Activated CD8-positive, alpha-beta memory T cell treated with anti-CD3 and anti-CD28 coated beads for 1 hour (primary cell): ENCODE results near the gene TCF25.
"Not testable (repeated sequence)": the region's sequence is repeated elsewhere in the genome, so short reads cannot be mapped to it uniquely, and the experiment has no call there.

Experiments
- DNase-seq, 2 donors: peaks; one replicate each; pipeline ENCODE4 v3.0.0-alpha.2; 2020; ENCODE audit warnings: low read depth in 1 of 2; ENCODE audit errors: extremely low read depth in 1 of 2

Gene TCF25

DNA sequence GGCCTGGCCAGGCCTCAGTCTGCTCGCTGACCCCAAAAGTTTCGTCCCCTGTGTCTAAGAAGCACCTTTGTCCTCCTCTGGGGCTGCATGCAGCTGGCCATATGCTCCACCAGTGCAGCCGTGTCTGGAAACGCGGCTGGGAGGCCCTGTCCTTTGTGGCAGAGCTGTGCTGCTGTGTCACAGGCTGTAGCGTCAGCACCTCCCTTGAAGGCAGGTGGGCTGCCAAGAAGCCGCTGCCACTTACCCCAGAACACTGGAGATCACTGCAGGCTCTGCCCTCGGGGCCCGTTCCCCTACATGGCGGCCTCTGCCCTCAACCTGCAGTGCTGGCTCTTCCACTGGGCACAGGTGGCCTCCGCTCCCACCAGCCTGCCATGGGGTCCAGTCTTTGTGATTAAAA lies 29.6 kb downstream of the TCF25 start:
- no peak for DNase-seq

DNA sequence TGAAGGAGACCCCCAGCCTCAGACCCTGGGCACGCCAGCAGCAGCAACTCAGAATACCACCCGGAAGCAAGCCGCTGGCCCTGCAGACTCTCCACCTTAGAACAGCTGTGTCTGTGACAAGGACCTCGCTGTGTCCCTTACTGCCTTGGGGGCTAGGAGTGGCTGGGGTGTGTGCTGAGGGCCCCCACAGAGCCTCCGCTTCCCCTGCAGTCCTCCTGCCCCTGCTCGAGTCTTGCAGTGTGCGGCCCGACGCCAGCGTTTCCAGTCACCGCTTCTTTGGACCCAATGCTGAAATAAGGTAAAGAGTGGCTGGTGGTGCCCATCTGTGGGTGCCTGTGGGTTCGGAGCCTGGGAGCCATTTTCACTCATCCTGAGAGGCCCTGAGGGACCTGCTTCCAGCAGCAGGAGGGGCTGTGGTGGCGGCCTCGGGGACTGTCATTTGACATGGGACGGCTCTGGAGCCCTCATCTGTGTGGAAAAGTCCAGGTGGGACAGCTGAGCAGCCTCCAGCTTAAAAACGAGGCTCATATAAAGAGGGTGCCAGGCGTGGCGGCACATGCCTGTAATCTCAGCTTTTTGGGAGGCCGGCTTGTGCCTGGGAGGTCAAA lies 30.6 kb downstream of the TCF25 start:
- no peak for DNase-seq

DNA sequence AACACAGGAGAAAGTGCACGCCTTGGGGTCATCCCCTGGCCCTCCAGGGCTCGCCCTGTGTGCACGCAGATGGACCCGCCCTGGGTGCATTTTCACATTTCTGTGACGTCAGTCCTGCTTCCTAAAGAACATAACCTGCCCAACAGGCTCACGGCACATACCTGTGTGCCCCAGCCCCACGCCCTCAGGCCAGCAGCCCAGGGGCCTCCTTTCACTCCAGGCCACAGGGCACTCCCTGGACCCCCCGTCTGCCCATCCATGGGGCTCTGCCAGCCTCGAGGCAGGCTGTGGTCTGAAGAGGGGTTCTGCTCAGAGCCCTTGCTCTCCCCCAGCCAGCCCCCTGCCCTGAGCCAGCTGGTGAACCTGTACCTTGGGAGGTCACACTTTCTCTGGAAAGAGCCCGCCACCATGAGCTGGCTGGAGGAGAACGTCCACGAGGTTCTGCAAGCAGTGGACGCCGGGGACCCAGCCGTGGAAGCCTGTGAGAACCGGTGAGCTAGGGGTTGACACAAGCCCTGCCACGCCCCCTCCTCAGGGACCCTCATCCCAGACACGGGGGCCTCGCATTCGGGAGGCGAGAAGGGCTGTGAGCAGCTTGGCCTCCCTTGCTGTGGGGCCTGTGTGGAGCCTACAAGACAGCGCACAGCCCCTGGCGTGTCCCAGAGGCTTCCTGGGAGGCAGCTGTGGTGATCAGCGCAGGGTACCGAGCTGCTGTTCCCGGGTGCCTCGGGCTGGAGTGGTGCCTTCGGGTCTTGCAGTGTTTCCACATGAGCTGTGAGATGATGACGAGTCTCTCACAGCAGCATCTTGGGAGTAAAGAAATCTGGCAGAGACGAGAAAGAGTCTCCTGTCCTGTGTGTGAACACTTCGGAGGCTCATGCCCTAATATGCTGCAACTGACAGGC lies 31.5 kb downstream of the TCF25 start:
- DNase-seq: no peak

DNA sequence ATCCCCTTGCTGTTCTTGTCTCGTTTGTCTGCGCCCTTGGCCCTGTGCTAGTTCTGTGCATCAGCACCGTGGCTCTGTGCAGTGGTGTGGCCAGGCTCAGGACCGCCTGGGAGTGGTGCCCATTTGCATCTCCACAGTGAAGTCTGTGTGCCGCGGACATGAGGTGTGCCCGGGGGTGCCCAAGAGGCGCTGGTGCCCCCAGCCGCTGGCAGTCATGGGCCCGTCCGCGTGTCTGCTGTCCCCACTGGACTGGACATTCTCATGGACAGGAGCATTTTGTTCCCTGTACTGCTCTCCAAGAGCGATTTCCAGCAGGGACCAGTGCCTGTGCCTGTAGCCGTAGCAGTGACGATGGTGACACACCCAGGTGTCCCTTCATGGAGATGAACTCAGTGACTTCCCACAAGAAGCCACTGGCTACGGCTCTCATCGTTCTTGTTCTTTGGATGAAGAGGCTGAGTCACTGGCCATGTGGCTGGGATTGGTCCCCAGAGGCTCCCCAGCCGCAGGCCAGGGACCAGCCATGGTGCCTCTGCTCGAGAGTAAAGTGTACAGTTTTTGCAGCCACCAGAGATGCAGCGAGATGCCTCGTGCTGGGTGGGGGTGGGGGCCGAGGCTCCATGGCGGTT lies 32.2 kb downstream of the TCF25 start:
- DNase-seq: no peak

DNA sequence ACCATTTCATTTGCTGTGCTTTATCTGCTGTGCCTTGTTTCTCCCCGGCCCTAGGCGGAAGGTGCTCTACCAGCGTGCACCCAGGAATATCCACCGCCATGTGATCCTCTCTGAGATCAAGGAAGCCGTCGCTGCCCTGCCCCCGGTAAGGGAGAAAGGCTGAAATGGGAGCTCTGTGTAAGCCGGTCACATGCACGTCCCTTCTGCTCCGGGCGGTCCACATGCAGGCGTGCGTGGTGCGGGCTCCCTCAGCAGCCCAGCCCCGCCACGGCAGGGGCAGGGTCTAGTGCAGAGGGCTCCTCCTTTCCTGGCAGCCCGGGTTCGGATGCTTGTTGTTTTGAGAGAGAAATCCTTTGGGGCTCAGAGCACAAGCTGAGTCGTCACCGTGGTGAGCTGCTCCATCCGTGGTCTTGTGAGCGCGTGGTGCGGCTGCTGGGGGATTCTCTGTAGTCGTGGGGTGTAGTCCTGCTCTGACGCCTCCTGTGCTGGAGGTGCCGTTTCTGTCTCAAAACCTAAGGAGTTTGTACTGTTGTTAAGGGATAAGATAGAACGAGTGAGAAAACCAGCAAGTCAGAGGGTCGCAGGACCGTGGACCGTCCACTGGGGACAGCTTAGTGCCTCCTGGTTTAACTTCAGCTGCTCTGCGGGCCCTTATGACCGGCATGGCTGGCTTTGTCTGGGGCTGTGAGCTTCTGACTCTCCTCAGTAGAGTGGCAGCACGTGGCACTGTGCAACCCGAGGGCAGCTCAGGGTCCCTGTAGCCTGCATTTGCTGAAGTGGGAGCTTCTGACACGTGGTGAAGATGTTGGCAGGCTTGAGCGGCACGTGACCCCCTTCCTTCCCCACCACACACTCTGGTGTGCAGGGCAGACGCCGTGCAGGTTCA lies 33.0 kb downstream of the TCF25 start:
- no peak for DNase-seq

DNA sequence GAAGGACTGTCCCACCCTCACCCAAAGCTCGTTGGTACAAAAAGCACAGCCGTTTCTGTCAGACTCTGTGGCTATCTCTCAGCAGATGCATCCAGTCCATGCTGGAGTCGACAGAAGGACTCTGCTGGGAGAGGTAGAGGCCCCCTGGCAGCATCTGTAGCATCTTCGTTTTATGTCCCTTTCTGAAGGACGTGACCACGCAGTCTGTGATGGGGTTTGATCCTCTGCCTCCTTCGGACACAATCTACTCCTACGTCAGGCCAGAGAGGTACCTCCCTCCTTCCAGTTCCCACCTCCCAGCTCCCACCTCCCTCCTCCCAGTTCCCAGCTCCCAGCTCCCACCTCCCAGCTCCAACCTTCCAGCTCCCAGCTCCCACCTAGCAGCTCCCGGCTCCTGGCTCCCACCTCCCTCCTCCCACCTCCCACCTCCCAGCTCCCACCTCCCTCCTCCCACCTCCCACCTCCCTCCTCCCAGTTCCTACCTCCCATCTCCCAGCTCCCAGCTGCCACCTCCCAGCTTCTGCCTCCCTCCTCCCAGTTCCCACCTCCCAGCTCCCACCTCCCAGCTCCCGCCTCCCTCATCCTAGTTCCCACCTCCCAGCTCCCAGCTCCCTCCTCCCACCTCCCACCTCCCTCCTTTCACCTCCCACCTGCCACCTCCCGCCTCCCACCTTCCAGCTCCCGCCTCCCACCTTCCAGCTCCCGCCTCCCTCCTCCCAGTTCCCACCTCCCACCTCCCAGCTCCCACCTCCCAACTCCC lies 33.8 kb downstream of the TCF25 start:
- no peak for DNase-seq

- no peak for DNase-seq
Measured at GRCh38 chr16:89908236-89908635, 34.8 kb downstream of the TCF25 start.

DNA sequence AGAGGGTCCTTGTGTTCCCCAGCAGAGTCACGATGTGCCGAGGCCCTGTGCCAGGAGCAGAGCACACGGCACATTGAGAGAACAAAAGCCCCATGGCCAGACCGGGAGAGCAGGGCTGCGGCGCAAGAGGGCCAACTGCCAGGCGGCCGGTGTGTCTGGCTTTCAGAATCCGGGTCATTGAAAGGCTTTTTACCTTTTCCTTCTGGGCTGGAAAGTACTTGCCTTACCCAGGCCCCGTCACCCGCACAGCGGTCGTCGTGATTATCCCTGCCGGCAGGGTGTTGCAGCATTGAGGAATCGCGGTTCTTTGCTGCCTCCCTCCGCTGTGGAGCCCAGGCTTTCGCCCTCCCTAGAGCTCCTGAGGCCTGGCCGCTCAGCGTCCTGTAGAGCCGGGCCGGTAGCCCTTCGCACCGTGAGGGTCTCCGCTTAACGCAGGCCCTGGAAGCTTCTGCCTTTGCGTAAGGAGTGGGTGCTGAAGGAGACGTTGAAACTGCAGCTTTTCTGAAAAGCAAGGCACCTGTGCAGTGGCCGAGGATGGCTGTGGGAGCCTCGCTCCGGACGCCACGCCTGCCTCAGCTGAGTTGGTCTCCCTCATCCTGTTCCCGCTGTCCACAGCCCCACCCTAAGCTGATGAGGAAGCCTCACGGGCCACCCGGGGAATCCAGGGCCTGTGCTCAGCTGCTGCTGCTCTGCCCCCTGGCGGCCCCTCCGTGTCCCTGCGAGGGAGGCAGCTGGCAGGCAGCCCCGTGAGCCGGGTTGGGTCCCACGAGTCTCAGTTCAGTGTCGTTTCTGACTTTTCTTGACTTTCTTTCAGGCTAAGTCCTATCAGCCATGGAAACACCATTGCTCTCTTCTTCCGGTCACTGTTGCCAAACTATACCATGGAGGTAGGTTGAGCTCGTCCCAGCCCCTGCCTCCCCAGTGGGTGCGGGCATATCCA lies 36.7 kb downstream of the TCF25 start:
- DNase-seq: peak in 1 of 2 donors; percentile 60

DNA sequence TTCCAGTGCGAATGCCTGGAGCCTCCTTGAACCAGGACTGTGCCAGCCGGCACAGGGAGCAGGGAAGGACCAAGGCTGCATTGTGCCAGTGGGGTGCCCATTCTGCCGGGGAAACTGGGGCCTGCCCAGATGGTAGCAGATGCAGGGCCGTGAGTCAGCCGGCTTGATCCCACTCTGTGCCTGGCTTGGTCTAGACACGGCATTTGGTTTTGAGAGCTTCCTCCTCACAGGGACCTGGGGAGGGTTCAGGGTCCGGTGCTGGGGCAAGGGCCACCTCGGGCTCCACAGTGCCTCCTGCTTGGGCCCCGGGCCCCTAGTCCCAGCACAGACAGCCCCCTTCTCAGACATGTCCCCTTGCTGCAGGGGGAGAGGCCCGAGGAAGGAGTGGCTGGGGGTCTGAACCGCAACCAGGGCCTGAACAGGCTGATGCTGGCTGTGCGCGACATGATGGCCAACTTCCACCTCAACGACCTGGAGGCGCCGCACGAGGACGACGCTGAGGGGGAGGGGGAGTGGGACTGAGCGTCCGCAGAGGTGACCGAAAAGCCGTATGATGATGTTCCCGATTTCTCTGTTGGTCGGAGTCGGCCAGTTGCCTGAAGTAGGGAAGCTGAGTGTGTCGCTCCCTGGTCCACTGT lies 37.4 kb downstream of the TCF25 start:
- DNase-seq: no peak

DNA sequence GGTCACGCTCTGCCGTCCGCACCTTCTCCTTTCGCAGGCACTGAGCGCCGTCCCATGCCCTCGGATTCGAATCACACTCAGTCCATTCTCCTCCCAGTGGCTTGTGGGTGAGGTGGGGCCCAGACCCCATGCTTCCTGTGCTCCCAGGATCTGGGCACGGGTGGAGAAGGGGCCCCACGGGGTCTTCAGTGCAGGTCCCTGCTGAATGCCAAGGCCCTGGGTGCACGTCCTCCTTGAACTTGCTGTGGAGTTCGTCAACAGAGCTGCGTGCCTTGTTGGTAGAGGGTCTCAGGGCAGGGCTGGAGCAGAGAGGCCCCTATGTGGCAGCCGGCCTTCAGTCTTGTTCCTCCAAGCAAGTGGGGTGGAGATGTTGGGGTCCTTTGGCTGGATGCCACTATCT lies 38.0 kb downstream of the TCF25 start:
- DNase-seq: no peak

- DNase-seq: no peak
Measured at GRCh38 chr16:89912143-89912542, 38.8 kb downstream of the TCF25 start.

DNA sequence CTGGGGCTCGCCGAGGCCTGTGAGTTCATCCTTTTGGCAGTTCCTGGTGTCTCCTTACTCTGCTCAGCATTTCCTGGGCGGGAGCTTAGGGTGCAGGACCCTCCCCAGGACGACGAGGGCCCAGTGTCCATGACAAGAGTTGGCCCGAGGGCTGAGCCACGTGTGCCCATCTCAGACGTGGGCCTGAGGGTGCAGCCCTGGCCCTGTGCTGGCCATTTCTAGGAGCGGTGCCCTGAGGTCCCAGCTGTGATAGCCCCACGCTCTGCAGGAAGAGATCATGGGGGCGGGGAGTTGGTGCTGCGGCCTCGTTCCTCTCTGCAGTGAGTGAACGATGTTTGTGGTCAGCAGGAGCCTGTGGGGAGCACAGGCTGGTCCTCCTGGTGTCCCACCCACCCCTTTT lies 39.2 kb downstream of the TCF25 start:
- DNase-seq: no peak

DNA sequence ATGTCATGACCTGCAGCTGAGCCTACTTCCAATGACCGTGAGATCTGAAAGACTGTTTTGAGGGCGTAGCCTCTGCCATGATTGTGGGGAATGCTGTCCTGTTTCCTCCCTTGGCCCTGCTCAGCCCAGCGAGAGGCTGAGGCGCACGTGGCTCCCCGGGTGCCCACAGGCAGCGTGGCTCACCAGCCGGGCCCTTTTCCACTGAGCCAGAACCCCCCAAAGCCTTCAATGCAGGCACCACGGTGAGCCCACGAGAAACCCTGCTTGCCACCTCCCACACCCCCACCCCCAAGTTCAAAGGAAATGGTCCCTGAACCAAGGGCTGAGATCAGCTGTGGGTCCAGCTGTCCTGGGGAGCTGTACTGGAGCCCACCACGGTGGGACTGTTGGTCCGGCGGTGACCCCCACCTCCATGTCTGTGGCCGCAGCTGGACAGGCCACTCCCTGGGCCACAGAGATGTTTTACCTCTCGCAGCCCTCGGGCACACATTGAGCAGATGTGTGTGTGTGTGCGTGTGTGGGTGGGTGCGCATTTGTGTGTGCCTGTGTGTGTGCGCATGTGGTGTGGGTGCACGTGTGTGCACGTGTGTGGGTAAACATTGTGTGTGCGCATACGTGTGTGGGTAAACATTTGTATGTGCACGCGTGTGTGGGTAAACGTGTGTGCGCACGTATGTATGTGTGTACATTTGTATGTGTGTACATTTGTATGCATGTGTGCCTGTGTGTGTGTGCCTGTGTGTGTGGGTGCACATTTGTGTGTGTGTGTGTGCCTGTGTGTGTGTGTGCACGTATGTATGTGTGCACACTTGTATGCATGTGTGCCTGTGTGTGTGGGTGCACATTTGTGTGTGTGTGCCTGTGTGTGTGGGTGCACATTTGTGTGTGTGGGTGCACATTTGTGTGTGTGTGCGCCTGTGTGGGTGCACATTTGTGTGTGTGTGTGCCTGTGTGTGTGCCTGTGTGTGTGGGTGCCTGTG lies 40.3 kb downstream of the TCF25 start:
- DNase-seq: no peak

DNA sequence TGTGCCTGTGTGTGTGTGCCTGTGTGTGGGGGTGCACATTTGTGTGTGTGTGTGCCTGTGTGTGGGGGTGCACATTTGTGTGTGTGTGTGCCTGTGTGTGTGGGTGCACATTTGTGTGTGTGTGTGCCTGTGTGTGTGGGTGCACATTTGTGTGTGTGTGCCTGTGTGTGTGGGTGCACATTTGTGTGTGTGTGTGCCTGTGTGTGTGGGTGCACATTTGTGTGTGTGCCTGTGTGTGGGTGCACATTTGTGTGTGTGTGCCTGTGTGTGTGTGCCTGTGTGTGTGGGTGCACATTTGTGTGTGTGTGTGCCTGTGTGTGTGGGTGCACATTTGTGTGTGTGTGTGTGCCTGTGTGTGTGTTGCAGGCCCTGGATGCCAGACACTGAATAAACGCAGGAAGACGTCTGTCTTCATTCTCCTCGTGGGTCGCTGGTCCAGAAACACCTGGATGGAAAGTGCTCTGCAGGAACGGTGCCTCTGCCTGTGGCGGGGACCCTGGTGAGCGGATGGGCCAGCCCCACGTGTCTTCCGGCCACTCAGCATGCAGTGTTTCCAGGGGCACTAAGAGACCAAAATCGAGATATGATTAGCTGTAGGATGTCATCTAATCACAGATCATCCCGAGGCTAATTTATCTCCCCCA lies 41.4 kb downstream of the TCF25 start:
- not testable (repeated sequence) for DNase-seq

GRCh38 chr16:89915303-89916232 lies 42.2 kb downstream of the TCF25 start:
- DNase-seq: no peak
